NCI-H2196 (cell line): Measurements from ENCODE around the gene CDH1.

ENCODE experiments used
- DNase-seq: peaks from one replicate; lab custom pipeline; 2025; ENCODE audit not compliant: unreplicated experiment; lab: John Stamatoyannopoulos, UW

Gene CDH1

DNA sequence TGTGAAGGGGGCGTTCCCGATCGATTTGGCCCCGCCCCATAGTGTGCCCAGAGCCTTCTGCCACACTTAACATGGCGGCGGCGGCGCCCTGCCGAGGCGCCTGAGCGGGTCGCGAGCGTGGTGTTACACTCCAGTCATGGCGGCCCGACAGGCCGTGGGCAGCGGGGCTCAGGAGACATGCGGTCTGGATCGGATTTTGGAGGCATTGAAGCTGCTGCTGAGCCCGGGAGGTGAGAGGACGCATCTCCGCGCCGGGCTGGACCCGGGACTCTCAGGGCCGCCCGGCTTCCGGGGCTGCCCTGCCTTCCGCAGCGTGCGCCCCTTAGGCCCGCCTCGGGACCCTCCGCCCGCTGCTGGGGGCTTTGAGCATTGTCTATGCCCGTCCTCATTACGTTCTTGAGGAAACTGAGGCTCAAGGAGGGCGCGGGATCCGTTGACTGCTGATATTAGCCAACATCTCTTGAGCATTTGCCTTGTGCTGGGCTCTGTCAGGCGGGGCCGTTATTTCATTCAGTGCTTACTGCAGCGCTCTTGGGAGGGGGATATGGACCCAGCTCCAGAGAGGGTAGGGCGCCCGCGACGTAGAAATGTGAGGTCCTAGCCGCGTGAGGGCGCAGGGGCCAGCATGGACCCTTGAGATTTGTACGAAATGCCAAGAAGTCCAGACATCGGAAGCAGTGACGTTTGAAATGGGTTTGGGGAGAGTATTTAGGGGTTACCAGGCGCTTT lies 106.6 kb downstream of the CDH1 start, which contains the start of gene TANGO6:
TSS of gene TANGO6 (plus strand) at position 50 of the 729 bp plus-strand sequence. CDS start at position 137, 87 bp downstream.
- DNase-seq: peak; percentile 62

DNA sequence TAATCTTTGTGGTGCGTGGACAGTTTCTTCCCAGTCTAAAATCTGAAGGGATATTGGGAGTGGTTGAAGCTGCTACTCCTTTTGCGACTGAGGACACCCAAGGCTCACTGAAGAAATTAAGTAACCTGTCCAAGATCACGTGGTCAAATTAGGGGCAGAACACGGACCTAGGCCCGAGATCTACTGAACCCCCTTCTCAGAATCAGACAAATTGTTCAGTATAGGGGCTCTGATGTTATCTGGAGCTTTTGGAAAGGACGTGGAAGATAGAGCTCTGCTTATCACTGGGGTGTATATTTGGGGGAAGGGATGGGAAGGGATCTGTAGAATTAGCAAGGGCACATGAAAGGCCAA lies 107.1 kb downstream of the CDH1 start:
- no peak for DNase-seq

DNA sequence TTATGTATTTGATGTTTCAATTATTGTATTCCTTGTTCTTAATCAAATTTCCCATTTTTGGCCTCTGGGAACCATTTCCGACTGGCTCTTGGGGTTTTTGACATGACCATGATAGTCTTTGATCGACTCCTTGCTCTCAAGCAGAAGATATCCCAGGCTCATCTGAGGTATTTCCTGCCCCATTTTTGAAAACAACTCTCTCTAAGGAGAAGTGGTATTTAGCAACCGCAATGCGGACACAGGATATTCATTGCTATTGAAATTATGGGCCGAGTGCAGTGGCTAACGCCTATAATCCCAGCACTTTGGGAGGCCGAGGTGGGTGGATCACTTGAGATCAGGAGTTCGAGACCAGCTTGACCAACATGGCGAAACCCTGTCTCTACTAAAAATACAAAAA lies 111.7 kb downstream of the CDH1 start:
- no peak for DNase-seq

DNA sequence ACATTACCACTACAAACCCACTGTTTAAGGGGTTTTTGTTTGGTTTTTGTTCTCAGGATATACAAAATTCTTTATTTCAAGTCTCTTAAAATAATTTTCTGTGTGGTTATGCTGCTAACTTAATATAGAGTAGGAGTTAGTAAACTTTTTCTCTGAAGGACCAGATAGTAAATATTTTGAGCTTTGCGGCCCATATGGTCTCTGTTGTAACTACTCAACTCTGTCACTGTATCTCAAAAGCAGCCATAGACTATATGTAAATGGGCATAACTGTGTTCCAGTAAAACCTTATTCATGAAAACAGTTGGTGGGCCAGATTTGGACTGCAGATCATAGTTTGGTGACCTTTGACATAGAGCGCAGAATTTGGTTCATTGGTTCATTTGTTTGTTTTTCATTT lies 113.4 kb downstream of the CDH1 start:
- no peak for DNase-seq

DNA sequence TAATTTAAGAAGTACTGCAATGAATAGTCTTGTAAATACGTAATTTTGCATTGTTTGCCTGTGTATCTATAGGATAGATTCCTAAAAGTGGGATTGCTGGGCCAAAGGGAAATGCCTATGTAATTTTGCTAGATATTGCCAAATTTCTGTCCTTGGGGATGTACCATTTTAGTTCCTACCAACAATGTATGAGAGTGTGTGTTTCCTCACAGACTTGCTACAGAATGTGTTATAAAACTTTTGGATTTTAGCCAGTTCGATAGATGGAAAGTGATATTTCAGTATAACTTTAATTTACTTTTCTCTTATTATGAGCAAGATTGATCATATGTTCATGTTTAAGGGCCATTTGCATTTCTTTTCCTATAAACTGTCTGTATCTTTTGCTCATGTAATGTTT lies 114.5 kb downstream of the CDH1 start:
- DNase-seq: no peak

DNA sequence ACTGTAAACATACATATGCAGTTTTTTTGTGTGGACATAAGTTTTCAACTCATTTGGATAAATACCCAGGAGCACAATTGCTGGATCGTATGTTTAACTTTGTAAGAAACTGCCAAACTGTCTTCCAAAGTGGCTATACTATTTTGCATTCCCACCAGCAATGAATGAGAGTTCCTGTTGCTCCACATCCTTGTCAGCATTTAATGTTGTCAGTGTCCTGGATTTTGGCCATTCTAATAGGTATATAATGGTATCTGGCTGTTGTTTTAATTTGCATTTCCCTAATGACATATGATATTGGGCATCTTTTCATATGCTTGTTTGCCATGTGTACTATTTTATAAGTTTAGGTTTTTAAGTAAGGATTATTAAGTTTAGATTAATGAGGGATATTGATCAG lies 120.4 kb downstream of the CDH1 start:
- DNase-seq: no peak

DNA sequence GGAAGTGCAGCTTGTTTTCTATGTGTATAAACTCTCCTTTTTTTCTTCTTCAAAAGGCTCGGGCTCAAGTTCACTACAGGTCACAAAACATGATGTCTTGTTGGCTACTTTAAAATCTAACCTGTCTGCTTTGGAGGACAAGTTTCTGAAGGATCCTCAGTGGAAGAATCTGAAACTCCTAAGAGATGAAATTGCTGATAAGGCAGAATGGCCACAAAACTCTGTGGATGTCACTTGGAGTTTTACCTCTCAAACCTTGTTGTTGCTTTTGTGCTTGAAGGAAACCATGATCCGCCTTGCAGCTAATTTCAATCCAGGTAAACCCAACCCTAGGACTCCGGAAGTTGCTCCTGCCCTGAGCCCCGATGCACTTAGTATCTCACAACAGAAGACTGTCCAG lies 122.7 kb downstream of the CDH1 start:
- DNase-seq: no peak

DNA sequence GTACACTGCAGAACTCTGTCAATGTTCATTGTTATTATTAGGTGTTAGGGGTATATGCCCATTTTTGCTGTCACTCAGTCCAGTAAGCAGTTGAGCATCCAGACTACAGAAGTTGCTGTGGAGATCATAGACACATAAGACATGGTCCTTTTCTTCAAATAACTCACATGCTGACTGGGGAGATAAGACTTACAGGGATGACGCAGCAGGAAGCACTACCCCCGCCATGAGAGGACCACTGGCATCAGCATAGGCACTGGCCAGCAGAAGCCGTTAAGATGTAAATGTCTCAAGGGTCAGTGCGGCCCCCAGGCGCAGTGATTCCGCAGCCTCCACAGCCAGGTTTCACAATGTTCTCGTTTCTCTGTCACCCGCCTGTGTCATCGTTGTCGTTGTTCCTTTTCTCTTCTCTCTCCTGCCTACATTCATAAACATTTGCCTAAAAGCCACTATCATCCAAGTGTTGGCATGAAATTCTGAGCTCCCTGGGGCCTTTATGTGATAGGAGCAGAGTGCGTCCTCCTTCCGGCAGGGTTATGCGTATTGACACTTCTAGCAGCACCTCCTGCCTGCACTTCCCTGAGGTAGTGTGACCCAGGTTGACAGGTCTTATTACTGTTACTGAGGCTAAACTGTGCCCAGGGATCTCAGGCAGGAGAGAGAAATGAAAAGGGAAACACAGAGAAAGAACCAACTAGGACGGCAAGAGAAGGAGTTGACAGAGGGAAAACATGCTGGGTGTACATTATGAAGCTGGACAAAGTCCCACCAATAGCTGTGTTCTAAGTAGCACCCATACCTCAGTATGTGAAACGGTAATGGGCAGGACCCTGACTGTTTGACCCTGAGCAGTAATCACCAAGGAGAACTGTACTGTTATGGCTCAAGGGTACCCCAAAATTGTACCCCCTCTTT lies 124.1 kb downstream of the CDH1 start:
- no peak for DNase-seq

DNA sequence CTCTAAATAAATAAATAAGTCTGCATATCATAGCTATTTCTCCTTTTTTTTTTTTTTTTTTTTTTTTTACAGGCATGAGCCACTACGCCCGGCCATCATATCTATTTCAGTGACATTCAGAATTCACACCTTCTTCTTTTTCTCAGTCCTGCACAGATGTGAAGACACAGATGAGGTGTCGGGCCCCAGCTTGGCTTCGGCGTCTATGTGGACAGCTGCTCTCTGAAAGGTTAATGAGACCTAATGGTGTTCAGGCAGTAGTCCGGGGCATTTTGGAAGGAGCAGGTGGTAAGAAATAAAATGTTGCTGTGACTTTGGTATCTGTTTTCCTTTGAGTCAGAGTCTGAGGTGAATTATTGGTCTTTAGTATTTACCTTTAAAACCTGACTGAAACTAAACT lies 129.8 kb downstream of the CDH1 start:
- no peak for DNase-seq

DNA sequence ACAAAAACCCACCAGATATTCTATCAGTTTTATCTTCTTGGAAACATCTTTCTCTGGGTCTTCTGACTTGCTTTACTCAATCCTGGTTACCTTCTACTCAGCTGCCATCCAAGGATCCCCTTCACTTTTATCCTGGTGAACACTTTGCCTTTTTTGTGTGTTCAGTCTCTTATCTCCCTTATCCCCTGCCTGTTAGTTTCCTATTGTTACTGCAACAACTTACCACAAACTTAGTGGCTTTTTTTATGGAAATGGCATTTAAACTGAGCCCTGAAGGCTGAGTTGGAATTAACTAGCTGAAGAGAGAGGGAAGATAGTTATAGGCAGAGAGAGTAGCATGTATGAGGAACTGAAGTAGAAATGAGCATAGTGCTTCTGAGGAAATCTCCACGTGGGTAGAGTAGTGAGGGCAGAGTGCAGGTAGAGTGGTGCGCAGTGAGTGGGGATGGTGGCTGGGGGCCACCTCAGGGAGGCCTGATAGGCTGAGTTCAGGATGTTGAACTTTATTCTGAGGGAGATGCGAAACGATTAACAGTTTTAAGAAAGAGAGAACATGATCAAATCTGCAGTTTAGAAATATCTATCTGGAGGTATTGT lies 132.5 kb downstream of the CDH1 start:
- no peak for DNase-seq

DNA sequence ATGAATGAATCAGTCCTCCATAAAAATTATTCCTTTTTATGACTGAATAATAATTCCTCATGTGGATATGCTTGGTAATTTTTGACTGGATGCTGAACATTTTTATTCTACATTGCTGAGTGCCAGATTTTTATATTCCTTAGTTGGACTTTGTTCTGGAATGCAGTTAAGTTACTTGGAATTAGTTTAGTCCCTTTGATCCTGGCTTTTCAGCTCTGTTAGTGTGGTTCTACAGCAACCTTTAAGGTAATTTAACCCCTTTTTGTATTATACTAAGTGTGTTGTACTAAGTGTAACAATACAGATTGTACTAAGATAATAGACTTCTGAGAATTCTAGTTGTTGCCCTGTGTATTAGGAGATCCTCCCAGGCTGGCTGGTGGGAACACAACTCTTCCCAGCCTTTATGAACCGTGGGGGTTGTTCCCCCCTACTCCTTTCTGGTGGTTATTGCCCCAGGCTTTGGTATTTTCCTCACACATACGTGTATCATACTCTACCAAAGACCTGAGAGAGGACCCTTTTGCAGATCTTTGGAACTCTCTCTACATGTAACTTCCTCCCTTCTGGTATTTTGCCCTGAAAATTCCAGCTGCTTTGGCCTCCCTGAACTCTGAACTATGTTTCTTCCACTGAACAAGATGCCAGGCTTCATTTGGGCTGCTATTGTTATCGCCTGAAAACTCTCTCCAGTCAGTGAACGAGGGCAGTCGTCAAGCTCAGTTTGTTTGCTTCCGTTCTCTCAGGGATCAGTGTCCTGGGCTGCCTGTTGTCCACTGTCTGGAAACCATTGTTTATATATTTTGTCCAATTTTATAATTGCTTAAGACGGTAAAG lies 136.8 kb downstream of the CDH1 start:
- DNase-seq: no peak

DNA sequence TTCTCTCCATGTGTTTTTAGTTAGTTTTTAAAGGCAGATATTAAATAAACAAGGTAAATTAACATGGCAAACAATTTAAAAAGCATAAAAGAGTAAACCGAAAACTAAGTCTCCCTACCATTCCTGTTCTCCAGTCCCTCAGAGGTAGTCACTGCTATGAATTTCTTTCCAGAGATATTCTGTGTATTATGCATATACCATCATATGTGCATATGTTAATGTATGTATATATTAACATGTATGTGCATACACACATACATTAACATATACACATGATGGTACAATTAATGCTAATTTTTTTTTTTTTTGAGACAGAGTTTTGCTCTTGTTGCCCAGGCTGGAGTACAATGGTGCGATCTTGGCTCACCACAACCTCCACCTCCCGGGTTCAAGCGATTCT lies 138.8 kb downstream of the CDH1 start:
- no peak for DNase-seq

DNA sequence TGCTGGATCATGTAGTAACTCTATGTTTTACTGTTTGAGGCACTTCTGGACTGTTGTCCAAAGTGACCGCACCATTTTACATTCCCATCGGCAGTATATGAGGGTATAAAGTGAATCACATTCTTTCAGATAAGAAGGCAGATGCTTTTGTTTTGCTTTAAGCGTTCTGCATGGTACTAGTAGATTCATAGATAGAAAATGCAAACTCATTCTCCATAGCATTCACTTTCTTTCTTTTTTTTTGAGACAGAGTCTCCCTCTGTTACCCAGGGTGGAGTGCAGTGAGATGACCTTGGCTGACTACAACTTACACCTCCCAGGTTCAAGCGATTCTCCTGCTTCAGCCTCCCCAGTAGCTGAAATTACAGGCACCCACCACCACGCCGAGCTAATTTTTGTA lies 146.6 kb downstream of the CDH1 start:
- DNase-seq: no peak

DNA sequence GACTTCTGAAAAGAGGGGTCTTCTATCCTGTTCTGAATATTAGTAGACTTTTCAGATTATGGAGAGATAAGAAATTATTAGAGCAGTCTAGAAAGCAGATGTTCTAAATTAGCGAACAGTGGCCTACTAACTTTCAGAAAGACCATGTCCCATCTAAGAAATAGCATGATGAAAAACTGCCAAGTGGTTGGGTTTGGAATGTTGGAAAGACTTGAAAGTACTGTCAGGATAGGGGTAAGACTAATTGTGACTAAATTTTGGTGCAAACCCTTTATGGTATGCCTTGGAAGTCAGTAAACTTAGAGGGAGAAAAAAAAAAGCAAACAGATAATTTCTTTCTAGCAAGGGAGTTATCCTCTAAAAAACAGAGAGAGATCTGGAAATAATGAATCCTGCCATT lies 147.3 kb downstream of the CDH1 start:
- no peak for DNase-seq
